GM21529 (cell line): Measurements from ENCODE around the gene PFKL.
"Not testable (repeated sequence)": the region's sequence is repeated elsewhere in the genome, so short reads cannot be mapped to it uniquely, and the experiment has no call there.

Source experiments
- ATAC-seq: cut with Tn5 transposase; IDR thresholded peaks from one replicate; pipeline ENCODE4 v1.9.1; 2021; ENCODE audit not compliant: unreplicated experiment

Gene PFKL

GRCh38 chr21:44337941-44338895 lies 38.4 kb downstream of the PFKL start:
- no peak for ATAC-seq

GRCh38 chr21:44338971-44339910 lies 39.4 kb downstream of the PFKL start, which contains the start of gene CFAP410:
TSS of gene CFAP410 (minus strand) at chr21:44339390. CDS start at chr21:44339194, 196 bp downstream.
- peak; percentile 87 for ATAC-seq

GRCh38 chr21:44341726-44342458 lies 42.0 kb downstream of the PFKL start:
- not testable (repeated sequence) for ATAC-seq

- not testable (repeated sequence) for ATAC-seq
These were observed 43.1 kb downstream of the PFKL start for GRCh38 chr21:44342981-44343380.

GRCh38 chr21:44344541-44345183 lies 44.8 kb downstream of the PFKL start:
- no peak for ATAC-seq

- no peak for ATAC-seq
These were observed 45.6 kb downstream of the PFKL start for GRCh38 chr21:44345495-44345894.

GRCh38 chr21:44347911-44348451 lies 48.1 kb downstream of the PFKL start:
- no peak for ATAC-seq

GRCh38 chr21:44348861-44349260 lies 49.0 kb downstream of the PFKL start:
- ATAC-seq, result no peak

GRCh38 chr21:44349416-44349846 lies 49.6 kb downstream of the PFKL start:
- no peak for ATAC-seq

GRCh38 chr21:44349847-44350772 lies 50.3 kb downstream of the PFKL start:
- no peak for ATAC-seq

GRCh38 chr21:44350773-44351481 lies 51.1 kb downstream of the PFKL start:
- ATAC-seq, result no peak

GRCh38 chr21:44351535-44352252 lies 51.8 kb downstream of the PFKL start:
- ATAC-seq, result no peak

- no peak for ATAC-seq
These were observed 52.5 kb downstream of the PFKL start for GRCh38 chr21:44352253-44352860.

- ATAC-seq, result no peak
These were observed 53.5 kb downstream of the PFKL start, which contains the start of gene TRPM2 for GRCh38 chr21:44353191-44353970. TSS of gene TRPM2 (plus strand) at chr21:44353621. CDS start at chr21:44353701, 80 bp downstream.

- no peak for ATAC-seq
These were observed 54.1 kb downstream of the PFKL start for GRCh38 chr21:44354001-44354405.
